HepG2 (cell line): Measurements from ENCODE around the gene ABCB9. TPM values are rescaled to one million over a fixed set of nuclear protein-coding genes. Genes with fewer than 3 reads are reported as not detected.
A peak's percentile ranks its signal among the peaks of the same experiment; 100 is the strongest.

Experiments used
- ATAD3A ChIP-seq: sonication (generic); formaldehyde crosslinking; IDR thresholded peaks from 2 replicates; pipeline ENCODE4 v1.4.0; 2020; ENCODE audit warnings: missing genetic modification reagents
- BCL6 ChIP-seq: IDR thresholded peaks from 2 replicates; pipeline ENCODE4 v1.6.1; 2016; ENCODE audit warnings: missing genetic modification reagents, missing compliant biosample characterization
- EZH2 ChIP-seq: conservative IDR thresholded peaks from 2 replicates; pipeline ENCODE4 v1.6.1; 2012; ENCODE audit warnings: mild to moderate bottlenecking, low read depth, low read length, moderate library complexity
- FOXA1 ChIP-seq, 2 experiments: fragments of 450-650 bp in 1 of 2; sonication (generic) in 1 of 2; formaldehyde crosslinking in 1 of 2; IDR thresholded peaks; 2 replicates each; pipeline versions ENCODE4 v1.4.0 to v1.6.1; 2016 to 2020; ENCODE audit warnings: missing genetic modification reagents in 1 of 2
- HMG20A ChIP-seq: IDR thresholded peaks from 2 replicates; pipeline ENCODE4 v1.6.1; 2016; ENCODE audit warnings: borderline replicate concordance
- HNRNPUL1 ChIP-seq: fragments of 200-400 bp; formaldehyde crosslinking; IDR thresholded peaks from 2 replicates; pipeline ENCODE4 v1.6.1; 2017; ENCODE audit warnings: low read depth, mild to moderate bottlenecking, low read length, moderate library complexity
- KMT2B ChIP-seq: IDR thresholded peaks from 2 replicates; pipeline ENCODE4 v1.6.1; 2016; ENCODE audit warnings: missing genetic modification reagents, missing compliant biosample characterization
- NCOA5 ChIP-seq: sonication (generic); formaldehyde crosslinking; IDR thresholded peaks from 2 replicates; pipeline ENCODE4 v1.4.0; 2020; ENCODE audit warnings: missing genetic modification reagents
- NPAS2 ChIP-seq: sonication (generic); formaldehyde crosslinking; IDR thresholded peaks from 2 replicates; pipeline ENCODE4 v1.8.0; 2022; ENCODE audit warnings: mild to moderate bottlenecking, missing genetic modification reagents, borderline replicate concordance
- PCBP1 ChIP-seq: fragments of 200-400 bp; formaldehyde crosslinking; IDR thresholded peaks from 2 replicates; pipeline ENCODE4 v1.6.1; 2017; ENCODE audit warnings: mild to moderate bottlenecking, low read depth, low read length, borderline replicate concordance
- SCMH1 ChIP-seq: sonication (generic); formaldehyde crosslinking; IDR thresholded peaks from 2 replicates; pipeline ENCODE4 v1.9.0; 2021; ENCODE audit warnings: missing genetic modification reagents, mild to moderate bottlenecking, borderline replicate concordance
- SUZ12 ChIP-seq: fragments of 150-350 bp; IDR thresholded peaks from 2 replicates; pipeline ENCODE4 v1.6.1; 2014; ENCODE audit warnings: low read depth, low read length
- ZBTB8A ChIP-seq: sonication (generic); formaldehyde crosslinking; IDR thresholded peaks from 2 replicates; pipeline ENCODE4 v1.4.0; 2020; ENCODE audit warnings: mild to moderate bottlenecking, low read depth, missing genetic modification reagents, borderline replicate concordance
- ZEB1 ChIP-seq: IDR thresholded peaks from 2 replicates; pipeline ENCODE4 v1.6.1; 2012; ENCODE audit warnings: mild to moderate bottlenecking, low read depth, inconsistent platforms; ENCODE audit not compliant: insufficient replicate concordance
- ZNF143 ChIP-seq: sonication (generic); formaldehyde crosslinking; IDR thresholded peaks from 2 replicates; pipeline ENCODE4 v1.4.0; 2020; ENCODE audit warnings: missing genetic modification reagents
- ZNF17 ChIP-seq: sonication (generic); formaldehyde crosslinking; IDR thresholded peaks from 2 replicates; pipeline ENCODE4 v1.5.0; 2020; ENCODE audit warnings: mild to moderate bottlenecking, missing genetic modification reagents
- ZNF234 ChIP-seq: sonication (generic); formaldehyde crosslinking; conservative IDR thresholded peaks from 2 replicates; pipeline ENCODE4 v1.5.1; 2020; ENCODE audit warnings: mild to moderate bottlenecking, missing genetic modification reagents
- ZNF678 ChIP-seq: sonication (generic); formaldehyde crosslinking; IDR thresholded peaks from 2 replicates; pipeline ENCODE4 v1.4.0; 2020; ENCODE audit warnings: mild to moderate bottlenecking, missing genetic modification reagents
- ZNF773 ChIP-seq: sonication (generic); formaldehyde crosslinking; IDR thresholded peaks from 2 replicates; pipeline ENCODE4 v1.4.0; 2020; ENCODE audit warnings: missing genetic modification reagents, borderline replicate concordance
- ZSCAN12 ChIP-seq: sonication (generic); formaldehyde crosslinking; IDR thresholded peaks from 2 replicates; pipeline ENCODE4 v1.9.0; 2021; ENCODE audit warnings: mild to moderate bottlenecking, missing genetic modification reagents
- polyA plus RNA-seq, 8 experiments: library from polyadenylated mRNA; depleted of rRNA in 3 of 8; stranded (reverse) in 7 of 8; unstranded in 1 of 8; fragments of >200 nt; fragmentation: Illumina TruSeq in 4 of 8; extraction: Trizol in 4 of 8; gene quantifications; 2 replicates each; pipeline versions ENCODE4 v1.2.1 to v1.2.3, GENCODE V29; 2011 to 2016; ENCODE audit warnings: low read depth in 4 of 8, missing spikeins in 1 of 8, mixed read lengths in 1 of 8; ENCODE audit not compliant: insufficient read depth in 1 of 8
- total RNA-seq, 5 experiments: library from RNA; depleted of rRNA; stranded (reverse); fragments of >200 nt; fragmentation: Illumina TruSeq; extraction: Trizol; gene quantifications; 2 replicates each; pipeline ENCODE4 v1.2.3, GENCODE V29; 2016; ENCODE audit warnings: low read depth in 1 of 5
- TF ChIP-seq, protein P1 (sequence below): sonication (generic); formaldehyde crosslinking; IDR thresholded peaks from 2 replicates; pipeline ENCODE4 v1.8.1; 2023; ENCODE audit warnings: missing genetic modification reagents, mild to moderate bottlenecking, borderline replicate concordance
- TF ChIP-seq, protein P2 (sequence below): sonication (generic); formaldehyde crosslinking; IDR thresholded peaks from 2 replicates; pipeline ENCODE4 v1.4.0; 2020; ENCODE audit warnings: mild to moderate bottlenecking, missing genetic modification reagents
- TF ChIP-seq, protein P3 (sequence below): sonication (generic); formaldehyde crosslinking; IDR thresholded peaks from 2 replicates; pipeline ENCODE4 v1.4.0; 2020; ENCODE audit warnings: missing genetic modification reagents

Gene ABCB9
- total and polyA plus RNA-seq, 2 of the 13 experiments (the other 11 are each of a cell fraction or from before 2014, with no cell fraction given) = 5.1 to 6.0 TPM

DNA sequence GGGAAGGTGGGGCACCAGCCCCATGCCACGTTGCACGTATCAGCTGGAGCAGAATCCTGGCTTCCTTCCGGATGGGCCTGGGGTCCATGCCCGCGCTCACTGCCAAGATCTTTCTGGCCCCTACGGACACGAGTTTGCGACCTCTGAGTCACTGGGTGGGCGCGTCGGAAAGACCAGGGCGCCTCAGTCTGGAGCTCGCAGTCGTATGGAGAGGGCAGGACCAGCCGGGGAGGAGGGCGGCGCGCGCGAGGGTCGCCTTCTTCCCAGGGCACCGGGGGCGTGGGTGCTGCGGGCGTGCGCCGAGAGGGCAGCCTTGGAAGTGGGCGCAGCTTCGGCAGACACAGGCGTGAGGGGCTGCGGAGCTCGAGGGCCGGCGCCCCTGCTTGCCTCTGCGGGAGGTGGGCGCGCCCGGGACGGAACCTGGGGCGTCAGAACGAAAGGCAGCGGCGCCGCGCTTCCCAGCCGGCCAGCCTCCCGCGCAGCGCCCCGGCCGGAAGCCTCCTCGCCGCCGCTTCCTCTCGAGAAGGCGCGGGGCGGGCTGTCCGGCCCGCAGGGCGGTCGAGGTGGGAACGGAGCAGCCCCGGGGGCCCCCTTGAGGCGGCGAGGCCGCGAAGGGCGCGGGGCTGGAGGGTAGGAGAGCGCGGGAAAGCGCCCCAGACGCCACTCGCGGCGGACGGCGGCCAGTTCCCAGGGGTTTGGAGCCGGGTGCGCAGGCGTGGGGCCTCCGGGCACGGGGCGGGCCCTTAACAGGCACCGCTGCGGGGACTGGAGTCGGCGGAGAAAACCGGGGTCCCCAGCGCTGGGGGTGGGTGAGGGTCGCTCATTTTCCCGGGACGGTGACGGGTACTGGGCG, 14.1 kb upstream of the ABCB9 start, which contains the start of gene ARL6IP4 (continued):
- TF ChIP-seq PCBP1 (no peak), ZNF17 (CRISPR knock-in tag) (no peak), ATAD3A (CRISPR knock-in tag) (no peak), ZEB1 (peak; percentile 11), ZSCAN12 (CRISPR knock-in tag) (no peak; the same call in 1 of the 2 replicates), ZNF143 (no peak), BCL6 (CRISPR knock-in tag) (no peak), NPAS2 (CRISPR knock-in tag) (no peak), HMG20A (CRISPR knock-in tag) (no peak), KMT2B (no peak; the same call in 1 of the 2 replicates), ZNF234 (CRISPR knock-in tag) (no peak), SUZ12 (no peak), SCMH1 (CRISPR knock-in tag) (no peak), FOXA1 (IDR thresholded peaks at IDR 0.05) (no peak), FOXA1 (CRISPR knock-in tag; IDR thresholded peaks at IDR 0.05) (no peak), ZNF678 (no peak), HNRNPUL1 (no peak), NCOA5 (CRISPR knock-in tag) (no peak), EZH2 (no peak), ZBTB8A (CRISPR knock-in tag) (no peak), ZNF773 (peak; percentile 59; the same call in 1 of the 2 replicates)
- TF ChIP-seq, protein P1, sequence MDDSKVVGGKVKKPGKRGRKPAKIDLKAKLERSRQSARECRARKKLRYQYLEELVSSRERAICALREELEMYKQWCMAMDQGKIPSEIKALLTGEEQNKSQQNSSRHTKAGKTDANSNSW (CRISPR knock-in tag) = peak; percentile 80; the same call in 1 of the 2 replicates
- TF ChIP-seq, protein P2, sequence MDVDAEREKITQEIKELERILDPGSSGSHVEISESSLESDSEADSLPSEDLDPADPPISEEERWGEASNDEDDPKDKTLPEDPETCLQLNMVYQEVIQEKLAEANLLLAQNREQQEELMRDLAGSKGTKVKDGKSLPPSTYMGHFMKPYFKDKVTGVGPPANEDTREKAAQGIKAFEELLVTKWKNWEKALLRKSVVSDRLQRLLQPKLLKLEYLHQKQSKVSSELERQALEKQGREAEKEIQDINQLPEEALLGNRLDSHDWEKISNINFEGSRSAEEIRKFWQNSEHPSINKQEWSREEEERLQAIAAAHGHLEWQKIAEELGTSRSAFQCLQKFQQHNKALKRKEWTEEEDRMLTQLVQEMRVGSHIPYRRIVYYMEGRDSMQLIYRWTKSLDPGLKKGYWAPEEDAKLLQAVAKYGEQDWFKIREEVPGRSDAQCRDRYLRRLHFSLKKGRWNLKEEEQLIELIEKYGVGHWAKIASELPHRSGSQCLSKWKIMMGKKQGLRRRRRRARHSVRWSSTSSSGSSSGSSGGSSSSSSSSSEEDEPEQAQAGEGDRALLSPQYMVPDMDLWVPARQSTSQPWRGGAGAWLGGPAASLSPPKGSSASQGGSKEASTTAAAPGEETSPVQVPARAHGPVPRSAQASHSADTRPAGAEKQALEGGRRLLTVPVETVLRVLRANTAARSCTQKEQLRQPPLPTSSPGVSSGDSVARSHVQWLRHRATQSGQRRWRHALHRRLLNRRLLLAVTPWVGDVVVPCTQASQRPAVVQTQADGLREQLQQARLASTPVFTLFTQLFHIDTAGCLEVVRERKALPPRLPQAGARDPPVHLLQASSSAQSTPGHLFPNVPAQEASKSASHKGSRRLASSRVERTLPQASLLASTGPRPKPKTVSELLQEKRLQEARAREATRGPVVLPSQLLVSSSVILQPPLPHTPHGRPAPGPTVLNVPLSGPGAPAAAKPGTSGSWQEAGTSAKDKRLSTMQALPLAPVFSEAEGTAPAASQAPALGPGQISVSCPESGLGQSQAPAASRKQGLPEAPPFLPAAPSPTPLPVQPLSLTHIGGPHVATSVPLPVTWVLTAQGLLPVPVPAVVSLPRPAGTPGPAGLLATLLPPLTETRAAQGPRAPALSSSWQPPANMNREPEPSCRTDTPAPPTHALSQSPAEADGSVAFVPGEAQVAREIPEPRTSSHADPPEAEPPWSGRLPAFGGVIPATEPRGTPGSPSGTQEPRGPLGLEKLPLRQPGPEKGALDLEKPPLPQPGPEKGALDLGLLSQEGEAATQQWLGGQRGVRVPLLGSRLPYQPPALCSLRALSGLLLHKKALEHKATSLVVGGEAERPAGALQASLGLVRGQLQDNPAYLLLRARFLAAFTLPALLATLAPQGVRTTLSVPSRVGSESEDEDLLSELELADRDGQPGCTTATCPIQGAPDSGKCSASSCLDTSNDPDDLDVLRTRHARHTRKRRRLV (CRISPR knock-in tag) = no peak
- TF ChIP-seq, protein P3, sequence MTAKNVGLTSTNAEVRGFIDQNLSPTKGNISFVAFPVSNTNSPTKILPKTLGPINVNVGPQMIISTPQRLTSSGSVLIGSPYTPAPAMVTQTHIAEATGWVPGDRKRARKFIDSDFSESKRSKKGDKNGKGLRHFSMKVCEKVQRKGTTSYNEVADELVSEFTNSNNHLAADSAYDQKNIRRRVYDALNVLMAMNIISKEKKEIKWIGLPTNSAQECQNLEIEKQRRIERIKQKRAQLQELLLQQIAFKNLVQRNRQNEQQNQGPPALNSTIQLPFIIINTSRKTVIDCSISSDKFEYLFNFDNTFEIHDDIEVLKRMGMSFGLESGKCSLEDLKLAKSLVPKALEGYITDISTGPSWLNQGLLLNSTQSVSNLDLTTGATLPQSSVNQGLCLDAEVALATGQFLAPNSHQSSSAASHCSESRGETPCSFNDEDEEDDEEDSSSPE (CRISPR knock-in tag) = peak; percentile 72
